Stimulated activated CD4-positive, alpha-beta T cell treated with anti-CD3 and anti-CD28 coated beads, Interleukin-4, amount 100 ng/mL, for 1 hour (primary cell): Measurements from ENCODE around the gene MTO1.
A peak's percentile ranks its signal among the peaks of the same experiment; 100 is the strongest.
"Not testable (repeated sequence)": the region's sequence is repeated elsewhere in the genome, so short reads cannot be mapped to it uniquely, and the experiment has no call there.

Experiments
- DNase-seq: peaks from one replicate; pipeline ENCODE4 v3.0.0-alpha.2; 2020

The MTO1 gene, protein sequence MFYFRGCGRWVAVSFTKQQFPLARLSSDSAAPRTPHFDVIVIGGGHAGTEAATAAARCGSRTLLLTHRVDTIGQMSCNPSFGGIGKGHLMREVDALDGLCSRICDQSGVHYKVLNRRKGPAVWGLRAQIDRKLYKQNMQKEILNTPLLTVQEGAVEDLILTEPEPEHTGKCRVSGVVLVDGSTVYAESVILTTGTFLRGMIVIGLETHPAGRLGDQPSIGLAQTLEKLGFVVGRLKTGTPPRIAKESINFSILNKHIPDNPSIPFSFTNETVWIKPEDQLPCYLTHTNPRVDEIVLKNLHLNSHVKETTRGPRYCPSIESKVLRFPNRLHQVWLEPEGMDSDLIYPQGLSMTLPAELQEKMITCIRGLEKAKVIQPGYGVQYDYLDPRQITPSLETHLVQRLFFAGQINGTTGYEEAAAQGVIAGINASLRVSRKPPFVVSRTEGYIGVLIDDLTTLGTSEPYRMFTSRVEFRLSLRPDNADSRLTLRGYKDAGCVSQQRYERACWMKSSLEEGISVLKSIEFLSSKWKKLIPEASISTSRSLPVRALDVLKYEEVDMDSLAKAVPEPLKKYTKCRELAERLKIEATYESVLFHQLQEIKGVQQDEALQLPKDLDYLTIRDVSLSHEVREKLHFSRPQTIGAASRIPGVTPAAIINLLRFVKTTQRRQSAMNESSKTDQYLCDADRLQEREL

DNA sequence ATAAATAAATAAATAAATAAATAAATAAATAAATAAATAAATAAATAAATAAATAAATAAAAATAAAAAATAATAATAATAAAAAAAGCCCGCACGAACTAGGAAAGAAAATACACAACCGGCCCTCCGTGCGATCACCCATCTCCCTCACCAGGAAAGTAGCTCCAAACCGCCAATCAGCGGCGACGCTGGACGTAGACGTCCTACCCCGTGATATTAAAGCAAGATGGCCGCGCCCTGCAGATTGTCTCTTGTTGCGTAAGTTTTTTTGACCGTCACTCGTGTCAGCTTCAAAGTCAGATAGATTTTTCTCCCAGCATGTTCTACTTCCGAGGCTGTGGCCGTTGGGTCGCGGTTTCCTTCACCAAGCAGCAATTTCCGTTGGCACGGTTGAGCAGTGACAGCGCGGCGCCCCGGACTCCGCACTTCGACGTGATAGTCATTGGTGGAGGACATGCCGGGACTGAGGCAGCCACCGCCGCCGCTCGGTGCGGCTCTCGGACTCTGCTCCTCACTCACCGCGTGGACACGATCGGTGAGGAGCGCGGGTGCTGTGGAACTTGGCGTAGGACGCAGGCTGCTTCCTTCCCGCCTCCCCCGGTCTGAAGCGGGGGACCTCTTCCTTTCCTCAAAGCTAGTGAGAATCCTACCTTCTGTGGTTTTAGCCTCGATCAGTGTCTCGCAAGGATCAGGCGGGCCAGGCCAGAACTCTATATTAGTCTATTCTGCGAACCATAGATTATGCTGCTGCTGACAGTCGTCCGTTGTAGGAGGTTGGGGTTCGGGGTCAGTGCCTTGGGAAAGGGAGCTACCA is at the start of gene MTO1:
TSS of gene MTO1 (plus strand) at position 201 of the 814 bp plus-strand sequence. CDS start at position 319, 118 bp downstream.
- DNase-seq: peak; percentile 80

DNA sequence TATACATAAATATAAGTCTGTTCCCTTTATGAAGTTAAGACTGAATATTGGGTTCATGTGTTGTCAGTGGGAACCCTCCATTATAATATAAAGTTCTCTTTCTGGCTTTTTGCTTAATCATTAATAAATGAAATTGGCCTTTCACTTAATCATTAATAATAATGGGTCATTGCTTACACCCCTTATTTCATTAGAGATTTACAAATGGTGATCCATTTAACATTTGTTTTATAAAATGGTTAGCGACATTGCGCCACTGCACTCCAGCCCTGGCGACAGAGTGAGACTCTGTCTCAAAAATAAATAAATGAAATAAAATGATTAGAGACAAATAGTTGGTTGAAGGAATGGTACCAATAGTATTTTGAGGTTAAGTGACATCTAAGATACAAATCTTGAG is 48.4 kb upstream of the MTO1 start:
- no peak for DNase-seq

DNA sequence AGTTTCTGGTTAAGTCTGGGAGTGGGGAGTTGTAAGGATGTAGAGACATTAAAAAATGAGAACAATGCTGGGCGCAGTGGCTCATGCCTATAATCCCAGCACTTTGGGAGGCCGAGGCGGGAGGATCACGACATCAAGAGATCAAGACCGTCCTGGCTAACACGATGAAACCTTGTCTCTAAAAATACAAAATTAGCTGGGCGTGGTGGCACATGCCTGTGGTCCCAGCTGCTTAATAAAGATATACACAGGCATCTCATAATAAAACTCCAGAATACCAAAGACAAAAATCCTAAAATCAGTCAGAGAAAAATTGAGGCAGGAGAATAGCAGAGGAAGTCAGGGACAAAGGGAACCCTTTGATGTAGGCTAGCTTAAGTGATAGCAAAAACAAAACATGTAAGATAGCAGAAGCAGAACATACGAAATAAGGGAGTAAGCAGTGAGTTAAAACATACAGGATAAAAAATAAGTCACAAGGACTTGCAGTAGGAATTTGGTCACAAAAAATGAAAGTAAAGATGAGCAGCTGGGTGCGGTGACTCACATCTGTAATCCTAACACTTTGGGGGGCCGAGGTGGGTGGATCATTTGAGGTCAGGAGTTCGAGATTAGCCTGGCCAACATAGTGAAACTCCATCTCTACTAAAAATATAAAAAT is 43.3 kb upstream of the MTO1 start:
- no peak for DNase-seq

DNA sequence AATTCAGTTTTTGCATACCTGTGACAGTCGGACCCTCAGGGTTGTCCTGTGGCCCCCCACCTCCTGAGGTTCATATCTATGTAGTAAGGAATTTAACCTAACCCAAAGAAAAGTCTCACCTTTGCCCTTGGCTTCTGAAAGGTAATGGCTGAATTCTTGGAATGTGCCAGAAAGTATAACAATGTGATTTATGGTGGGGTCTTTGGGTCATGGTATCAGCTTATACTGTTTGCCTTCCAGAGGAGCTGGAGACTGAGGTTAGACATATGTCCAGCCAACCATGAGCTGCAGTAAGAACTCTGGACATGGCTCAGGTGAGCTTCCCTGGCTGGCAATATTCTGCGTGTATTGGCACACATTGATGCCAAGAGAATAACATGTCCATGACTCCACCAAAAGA is 40.0 kb upstream of the MTO1 start:
- DNase-seq: no peak

DNA sequence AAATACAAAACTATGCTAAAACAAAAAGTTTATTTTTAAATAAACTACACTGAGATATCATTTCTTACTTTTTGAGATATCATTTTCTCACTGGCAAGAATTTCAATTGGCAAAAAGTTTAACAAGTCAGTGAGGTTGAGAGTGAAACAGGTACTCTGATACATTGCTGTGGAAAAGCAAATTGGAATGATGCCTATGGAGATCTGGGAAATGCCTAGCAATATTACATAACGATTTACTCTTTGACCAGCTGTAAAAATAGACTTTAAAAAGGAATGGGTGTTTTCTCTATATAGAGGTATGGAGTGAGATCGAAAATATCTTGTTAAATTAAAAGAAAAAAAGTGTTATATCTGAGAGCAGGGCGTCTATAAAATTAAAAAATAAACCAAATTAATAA is 26.3 kb upstream of the MTO1 start:
- DNase-seq: no peak

DNA sequence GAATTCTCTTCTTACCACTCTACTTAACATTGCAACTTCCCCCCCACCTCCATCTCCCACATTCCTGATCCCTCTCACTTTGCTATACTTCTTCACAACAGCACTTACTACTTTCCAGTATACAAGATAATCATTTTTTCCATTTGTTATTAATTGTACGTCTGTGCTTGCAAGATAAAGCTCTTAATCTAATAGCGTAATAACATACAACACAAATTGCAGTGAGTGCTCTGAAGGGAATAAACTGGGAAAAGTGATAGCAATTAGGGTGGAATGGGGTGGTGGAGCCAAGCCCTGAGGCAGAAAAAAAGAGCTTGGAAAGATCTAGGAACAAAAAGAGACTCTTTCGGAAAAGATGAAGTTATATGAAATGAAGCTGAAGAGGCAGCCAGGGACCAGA is 18.0 kb upstream of the MTO1 start:
- DNase-seq: no peak

DNA sequence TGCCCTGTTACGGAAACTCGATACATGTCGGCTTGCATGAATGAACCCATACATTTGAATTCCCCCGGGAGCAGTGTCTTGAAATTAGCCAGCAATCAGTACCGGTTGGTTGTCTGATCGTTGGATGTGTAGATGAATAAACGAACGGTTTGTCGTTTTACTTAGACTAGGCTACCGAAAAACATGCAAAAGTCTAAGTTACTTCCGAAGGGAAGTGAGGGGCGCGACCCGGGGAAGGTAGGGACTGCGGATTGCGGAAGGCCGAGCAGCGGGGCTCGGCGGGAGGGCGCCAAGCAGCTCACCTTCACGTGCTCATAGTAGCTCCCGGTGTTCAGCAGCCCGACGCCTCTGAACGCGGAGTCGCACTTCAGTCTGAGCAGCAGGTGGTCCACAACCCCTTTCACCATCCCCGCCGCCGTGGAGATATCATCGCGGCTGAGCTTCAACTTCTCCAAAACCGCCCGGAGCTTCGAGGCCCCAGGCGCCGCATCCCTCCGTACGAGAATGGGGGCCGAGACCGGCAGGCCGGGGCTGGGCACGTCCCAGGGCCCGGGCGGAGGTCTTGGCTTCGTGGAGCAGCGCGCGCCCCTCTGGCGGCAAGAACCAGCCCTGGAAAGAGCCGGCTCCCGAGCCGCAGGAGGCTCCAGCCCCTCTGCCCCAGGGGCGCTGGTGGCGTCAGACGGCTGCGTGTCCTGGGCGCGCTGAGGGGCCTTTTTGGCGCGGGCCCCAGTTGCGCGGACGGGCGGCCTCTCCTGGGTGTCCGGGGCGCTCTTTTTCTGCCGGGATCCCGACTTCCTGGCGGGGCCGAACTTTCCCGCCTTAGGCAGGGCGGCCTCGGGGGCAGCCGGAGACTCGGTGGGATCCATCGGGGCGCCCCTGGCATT is 10.1 kb upstream of the MTO1 start:
- peak; percentile 50 for DNase-seq

DNA sequence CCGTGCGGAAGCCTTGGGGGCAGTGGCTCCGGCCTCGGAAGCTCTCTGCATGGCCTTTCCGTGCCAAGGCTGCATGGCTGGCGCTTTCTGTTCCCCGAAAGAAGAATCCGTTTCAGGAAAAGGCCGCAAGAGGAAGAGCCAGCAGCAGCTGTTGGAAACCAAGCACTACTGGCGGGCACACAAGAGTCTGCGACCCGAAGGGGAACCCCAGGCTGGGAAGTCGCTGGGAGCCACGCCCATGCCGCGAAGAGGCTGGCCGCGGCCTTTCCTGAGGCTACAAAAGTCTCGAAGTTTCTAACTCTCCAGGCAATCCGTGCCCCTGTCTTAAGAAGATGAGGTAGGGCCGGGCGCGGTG is 9.5 kb upstream of the MTO1 start, which contains the start of gene CGAS:
TSS of gene CGAS (minus strand) at position 191 of the 355 bp plus-strand sequence. CDS start at position 75, 116 bp downstream.
- DNase-seq: peak; percentile 78

DNA sequence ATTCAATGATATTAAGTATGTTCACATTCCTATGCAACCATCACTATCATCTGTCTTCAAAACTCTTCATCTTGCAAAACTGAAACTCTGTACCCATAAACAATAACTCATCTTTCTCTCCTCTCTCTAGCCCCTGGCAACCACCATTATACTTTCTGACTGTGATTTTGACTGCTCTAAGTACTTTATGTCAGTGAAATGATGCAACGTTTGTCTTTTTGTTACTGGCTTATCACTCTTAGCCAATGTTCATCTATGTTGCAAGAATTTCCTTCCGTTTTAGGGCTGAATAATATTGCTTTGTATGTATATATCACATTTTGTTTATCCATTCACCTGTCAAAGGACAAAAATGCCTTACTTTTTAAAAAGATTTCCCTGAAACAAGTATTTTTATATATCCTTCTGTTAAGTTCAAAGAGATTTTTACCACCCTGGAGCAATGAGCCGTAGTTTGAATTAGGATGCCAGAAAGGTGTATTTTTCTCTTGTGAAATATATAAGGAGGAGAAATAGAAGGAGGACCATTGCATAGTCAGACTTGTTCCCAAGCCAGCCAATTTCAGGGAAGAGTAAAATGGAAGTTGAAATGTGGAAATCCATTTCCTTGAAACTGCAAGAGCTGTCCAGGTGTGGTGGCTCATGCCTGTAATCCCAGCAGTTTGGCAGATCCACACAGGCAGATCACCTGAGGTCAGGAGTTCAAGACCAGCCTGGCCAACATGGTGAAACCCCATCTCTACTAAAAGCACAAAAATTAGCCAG is 5.5 kb upstream of the MTO1 start:
- no peak for DNase-seq

DNA sequence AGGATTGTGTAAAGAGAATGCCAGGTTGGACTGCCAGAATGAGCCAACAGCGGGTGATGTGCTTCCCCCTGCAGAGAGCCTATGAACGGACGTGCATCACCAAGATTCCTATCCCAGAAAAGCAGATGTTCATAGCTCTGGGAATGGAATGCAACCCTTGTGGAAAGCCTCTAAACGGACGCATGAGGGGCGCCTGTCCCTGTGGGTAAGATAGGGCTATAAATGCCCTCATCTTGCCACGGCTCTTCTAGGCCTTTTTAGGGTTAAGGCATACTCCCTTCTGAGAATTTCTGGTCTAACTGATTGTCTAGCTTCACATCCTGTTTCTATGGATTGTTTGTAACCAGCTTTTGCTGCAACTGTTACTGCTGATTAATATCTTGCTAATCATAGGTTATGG is 2.1 kb upstream of the MTO1 start:
- not testable (repeated sequence) for DNase-seq

DNA sequence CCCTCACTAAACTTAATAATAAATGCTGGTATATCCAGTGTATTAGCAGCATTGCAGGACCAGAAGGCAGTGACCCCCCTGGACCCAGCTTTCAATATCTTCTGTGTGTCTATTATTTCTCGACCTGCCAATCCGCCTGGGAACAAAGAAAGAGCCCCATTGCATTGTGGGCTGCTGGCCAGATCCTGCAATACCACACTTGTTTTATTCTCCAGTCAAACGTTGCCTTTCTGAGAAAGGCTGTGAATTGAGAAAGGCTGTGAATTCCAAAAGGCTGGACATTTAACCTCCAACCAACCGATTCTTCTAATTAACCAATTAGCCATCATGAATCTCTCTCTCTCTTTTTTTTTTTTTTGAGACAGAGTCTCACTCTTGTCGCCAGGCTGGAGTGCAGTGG is 1.5 kb upstream of the MTO1 start:
- no peak for DNase-seq

DNA sequence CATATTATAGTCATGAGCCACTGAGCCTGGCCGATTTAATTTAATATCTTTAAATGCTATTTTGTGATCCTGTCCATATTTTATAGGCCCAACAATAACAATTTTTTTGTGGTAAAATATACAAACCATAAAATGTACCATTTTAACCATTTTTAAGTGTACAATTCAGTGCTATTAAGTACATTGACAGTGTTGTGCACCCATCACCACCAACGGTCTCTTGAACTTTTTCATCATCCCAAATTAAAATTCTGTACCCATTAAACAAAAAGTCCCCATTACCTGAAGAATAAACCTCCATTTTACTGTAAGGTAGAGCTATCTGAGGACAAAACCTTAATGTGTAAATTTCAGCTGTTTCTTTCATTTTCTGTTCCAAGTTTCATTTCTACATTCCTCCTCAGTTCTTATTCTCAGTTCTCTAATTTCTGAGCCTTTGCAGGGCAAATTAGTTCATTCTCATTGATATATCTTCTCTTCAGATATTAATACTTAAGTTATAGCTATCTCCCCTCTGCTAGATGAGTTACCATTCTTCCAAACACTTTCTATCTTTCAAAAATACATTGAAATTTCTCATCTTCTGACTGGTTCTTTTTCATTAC is 10.3 kb downstream of the MTO1 start:
- DNase-seq: no peak

DNA sequence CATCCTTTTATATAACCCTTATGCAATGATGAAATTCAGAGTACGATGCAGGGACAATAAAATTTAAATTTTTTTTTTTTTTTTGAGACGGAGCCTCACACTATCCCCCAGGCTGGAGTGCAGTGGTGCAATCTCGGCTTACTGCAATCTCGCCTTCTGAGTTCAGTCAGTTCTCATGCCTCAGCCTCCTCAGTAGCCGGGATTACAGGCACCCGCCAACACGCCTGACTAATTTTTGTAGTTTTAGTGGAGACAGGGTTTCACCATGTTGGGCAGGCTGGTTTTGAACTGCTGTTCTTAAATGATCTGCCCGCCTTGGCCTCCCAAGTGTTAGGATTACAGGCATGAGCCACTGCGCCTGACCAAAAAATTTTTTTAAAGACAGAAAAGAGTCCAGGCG is 15.2 kb downstream of the MTO1 start:
- DNase-seq: no peak

DNA sequence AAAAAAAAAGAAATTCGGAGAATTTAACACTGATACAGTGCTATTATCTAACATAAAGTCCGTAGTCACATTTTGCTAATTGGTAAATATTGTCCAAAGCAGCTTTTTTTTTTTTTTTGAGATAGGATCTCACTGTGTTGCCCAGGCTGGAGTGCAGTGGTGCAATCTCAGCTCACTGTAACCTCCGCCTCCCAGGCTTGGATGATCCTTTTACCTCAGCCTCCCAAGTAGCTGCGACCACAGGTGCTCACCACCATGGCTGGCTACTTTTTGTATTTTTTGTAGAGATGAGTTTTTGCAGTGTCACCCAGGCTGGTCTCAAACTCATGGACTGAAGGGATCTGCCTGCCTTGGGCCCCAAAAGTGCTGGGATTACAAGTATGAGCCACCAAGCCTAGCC is 15.9 kb downstream of the MTO1 start:
- no peak for DNase-seq

DNA sequence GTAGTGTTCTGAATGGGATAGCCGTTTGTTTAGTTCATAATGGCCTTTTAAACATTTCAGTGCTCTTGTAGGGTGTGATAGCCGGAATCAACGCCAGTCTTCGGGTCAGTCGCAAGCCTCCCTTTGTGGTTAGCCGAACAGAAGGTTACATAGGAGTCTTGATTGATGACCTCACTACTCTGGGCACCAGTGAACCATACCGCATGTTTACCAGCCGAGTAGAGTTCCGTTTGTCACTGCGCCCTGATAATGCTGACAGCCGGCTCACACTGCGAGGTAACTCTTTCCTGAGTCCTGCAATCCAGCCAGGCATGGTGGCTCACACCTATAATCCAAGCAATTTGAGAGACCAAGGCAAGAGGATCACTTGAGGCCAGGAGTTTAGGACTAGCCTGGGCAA is 20.4 kb downstream of the MTO1 start:
- DNase-seq: no peak

DNA sequence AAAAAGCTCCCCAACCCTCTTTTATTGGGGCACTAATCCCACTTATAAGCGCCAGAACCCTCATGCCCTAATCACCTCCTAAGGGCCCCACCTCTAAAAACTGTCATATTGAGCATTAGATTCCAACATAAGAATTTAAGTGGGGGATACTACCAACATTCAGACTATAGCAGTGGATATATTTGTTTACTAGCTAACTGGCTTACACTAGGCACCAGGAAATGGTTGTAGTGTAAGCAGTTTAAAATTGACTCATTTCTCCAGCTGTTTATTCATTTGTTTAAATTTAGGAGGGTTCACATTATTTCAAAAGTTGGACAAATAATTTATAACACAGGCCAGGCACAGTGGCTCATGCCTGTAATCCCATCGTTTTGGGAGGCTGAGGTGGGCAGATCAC is 22.9 kb downstream of the MTO1 start:
- DNase-seq: no peak

DNA sequence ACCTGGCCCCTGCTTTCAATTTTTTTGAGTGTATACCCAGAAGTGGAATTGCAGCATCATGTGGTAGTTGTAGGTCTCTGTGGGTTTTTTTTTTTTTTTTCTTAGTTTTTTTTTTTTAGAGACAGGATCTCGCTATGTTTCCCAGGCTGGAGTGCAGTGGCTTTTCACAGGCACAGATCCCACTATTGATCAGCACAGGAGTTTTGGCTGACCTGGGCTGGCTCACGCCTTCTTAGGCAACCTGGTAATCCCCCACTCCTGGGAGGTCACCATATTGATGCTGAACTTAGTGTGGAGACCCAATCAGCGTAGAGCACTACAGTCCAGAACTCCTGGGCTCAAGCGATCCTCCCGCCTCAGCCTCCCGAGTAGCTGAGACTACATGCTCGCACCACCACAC is 25.9 kb downstream of the MTO1 start:
- no peak for DNase-seq

DNA sequence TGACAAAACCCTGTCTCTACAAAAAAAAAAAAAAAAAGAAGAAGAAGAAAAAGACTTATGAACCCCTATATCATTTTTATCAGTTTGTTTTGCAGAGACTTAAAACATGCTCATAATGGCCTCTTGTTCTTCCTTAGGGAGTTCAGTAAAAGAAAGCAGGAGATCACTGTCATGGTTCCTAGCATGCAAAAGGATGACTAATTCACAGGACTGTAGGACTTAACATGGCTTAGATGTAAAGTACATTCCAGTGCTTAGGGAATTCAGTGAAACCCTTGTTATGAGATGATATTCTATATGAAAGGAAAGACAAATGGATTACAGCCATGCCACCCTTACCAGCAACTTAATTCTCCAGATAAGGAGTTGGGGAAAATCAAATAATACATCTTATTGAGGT is 29.8 kb downstream of the MTO1 start:
- no peak for DNase-seq

DNA sequence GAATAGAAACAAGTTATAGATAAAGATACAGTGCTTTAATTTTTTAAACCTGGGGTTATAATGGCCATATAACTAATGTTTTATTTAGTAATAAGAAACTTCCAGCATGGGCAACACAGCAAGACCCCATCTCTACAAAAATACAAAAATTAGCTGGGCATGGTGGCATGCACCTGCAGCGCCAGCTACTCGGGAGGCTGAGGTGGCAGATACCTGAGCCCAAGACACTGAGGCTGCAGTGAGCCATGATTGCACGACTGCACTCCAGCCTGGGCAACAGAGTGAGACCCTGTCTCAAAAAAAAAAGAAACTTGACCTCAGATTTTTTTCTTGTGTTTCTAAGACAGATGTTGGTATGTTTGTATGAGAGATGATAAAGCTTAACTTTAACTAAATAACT is 36.4 kb downstream of the MTO1 start:
- DNase-seq: no peak

DNA sequence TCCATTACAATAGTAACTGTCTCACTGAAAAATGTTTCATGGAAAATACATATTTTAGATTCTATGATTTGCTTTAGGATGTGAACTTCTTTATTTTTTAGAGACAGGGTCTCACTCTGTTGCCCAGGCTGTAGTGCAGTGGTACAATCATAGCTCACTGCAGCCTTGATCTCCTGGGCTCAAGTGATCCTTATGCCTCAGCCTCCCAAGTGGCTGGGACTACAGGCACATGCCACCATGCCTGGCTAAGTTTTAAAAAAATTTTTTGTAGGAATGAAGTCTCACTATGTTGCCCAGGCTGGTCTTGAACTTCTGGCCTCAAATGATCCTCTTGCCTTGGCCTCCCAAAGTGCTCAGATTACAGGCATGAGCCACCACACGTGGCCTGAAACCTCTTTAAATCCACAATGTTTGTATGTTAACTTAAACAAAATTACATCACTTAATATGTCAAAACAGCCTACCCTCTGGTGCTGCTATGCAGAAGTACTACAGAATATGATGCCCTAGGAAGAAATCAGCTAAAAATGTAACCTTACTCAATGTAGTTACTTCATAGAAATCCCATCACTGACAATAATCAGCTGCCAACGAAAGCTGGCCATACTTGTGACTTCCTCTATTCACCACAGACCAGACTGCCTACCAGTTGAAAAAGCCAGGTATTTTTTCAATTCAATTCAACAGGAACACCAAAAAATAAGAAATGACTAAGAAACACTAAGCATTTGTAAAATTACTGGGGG is 41.7 kb downstream of the MTO1 start:
- DNase-seq: no peak
